GM19099 (cell line): Measurements from ENCODE around the gene XPNPEP2.

Experiments used
- POLR2A ChIP-seq: IDR thresholded peaks from 3 replicates; pipeline ENCODE4 v1.6.1; 2011; ENCODE audit warnings: low read depth; ENCODE audit not compliant: insufficient read length; ENCODE audit errors: extremely low read depth

The XPNPEP2 gene, protein sequence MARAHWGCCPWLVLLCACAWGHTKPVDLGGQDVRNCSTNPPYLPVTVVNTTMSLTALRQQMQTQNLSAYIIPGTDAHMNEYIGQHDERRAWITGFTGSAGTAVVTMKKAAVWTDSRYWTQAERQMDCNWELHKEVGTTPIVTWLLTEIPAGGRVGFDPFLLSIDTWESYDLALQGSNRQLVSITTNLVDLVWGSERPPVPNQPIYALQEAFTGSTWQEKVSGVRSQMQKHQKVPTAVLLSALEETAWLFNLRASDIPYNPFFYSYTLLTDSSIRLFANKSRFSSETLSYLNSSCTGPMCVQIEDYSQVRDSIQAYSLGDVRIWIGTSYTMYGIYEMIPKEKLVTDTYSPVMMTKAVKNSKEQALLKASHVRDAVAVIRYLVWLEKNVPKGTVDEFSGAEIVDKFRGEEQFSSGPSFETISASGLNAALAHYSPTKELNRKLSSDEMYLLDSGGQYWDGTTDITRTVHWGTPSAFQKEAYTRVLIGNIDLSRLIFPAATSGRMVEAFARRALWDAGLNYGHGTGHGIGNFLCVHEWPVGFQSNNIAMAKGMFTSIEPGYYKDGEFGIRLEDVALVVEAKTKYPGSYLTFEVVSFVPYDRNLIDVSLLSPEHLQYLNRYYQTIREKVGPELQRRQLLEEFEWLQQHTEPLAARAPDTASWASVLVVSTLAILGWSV

DNA sequence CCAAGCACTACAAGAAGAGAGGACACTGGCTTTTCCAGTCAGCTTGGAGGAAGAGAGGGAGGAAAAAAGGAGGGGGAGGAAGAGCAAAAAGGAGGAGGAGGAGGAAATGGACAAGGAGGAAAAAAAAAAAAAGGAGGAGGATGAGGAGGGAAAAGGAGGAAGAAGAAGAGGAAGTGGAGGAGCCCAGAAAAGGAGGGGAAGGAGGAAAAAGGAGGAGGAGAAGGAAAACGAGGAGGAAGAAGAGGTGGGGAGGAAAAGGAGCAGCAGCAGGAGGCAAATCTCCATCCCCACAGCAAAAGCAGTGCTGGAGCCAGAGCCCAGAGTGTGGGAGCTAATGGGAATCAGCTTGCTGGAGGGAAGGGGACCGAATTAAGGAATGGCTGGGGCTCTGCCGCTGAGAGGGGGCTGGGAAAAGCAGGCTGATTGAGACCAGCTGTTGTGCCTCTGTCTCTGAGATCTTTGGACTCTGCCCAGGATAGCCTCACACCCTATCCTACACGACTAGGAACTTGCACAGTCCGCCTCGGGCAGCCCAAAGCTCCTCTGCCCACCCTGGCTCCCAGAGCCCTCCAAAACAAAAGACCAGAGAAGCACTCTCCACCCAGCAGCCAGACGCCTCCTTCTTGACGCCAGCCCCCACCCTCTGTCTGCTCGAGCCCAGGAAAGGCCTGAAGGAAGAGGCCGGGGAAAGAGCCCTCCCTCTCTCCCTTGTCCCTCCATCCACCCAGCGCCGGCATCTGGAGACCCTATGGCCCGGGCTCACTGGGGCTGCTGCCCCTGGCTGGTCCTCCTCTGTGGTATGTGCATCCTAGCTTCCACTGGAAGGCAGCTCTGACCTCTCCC, at the start of gene XPNPEP2:
Gene XPNPEP2 (plus strand): TSS at position 514 of the 843 bp plus-strand sequence. CDS start 235 bp downstream, at position 749.
- TF ChIP-seq POLR2A = no peak

DNA sequence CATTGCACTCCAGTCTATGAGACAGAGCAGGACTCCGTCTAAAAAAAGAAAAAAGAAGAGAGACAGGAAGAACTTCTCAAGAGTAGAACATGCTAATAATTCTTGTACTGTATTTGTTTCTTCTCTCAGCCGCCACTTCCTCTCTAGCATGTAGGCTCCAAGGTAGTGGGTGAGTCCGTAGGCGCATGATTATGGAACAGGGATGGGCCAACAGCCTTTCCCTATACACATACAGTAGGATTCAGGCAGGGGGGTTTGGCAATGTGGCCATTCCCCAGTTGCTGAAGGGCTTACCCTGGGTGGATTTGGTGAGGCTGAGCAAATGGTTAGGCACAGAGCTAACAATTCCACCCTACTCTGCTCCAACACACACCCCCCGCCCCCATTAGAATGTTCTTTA, 49.0 kb upstream of the XPNPEP2 start:
- no peak for TF ChIP-seq POLR2A

DNA sequence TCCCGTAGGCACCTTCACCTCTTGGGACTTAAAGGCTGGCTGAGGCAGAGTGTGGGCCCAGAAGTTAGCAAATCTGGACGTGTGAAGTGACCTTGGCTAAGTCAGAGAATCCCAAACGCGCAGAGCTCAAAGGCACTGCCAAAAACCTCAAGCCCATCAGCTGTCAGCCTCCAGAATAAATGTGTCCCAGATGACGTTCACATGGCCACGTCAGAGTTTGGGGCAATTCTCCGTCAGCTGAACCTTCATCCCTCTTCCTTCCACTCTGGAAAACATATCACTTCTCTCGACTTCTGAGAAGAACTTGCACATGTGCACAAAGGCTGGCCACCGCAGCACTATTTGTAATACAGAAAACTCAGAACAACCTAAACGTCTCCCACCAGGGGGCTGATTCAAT, 48.3 kb upstream of the XPNPEP2 start:
- no peak for TF ChIP-seq POLR2A

DNA sequence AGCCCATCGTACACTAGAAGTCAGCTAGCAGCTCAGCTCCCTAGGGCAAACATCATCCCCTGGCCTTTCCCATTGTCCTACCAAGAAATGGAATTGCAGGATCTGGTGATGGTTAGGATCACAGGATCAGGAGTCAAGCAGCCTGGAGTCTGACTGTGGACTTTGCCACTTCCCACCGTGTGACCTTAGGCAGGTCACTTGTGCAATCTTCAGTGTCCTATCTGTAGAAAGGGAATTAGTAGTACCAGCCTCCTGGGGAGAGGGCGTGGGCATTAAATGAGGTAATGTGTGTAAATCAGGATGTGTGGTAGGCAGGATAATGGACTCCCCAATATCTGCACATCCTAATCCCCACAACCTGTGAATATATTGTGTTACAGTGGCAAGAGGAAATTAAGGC, 45.4 kb upstream of the XPNPEP2 start:
- TF ChIP-seq POLR2A = no peak

DNA sequence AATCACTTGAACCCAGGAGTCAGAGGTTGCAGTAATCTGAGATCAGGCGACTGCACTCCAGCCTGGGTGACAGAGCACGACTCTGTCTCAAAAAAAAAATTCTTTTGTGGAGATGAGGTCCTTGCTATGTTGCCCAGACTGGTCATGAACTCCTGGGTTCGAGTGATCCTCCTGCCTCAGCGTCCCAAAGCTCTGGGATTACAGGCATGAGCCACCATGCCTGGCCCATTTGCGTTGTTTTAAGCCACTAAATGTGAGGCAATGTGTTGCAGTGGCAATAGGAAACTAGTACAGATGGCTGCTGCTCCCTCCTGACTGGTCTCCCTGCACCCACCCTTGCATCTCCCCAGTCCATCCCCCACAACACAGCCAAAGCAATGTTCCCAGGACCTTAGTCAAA, 44.0 kb upstream of the XPNPEP2 start:
- TF ChIP-seq POLR2A = no peak

DNA sequence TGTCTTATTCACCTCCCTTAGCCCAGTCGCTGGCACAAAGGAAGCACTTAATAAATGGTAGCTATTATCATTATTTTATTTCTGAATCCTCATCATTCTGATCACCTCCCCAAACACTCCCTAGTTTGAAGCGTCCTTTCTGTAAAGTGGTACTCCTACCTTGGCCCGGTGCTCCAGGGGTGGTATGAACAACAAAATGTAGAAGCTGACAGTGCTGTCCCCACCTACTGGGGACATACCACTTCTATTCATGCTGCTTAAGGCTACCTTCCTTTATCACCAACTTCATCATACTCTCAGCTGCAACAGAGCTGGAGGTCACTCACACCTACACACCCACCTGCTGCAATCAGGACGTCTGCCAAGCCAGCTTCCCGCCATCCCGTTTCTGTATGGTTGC, 43.2 kb upstream of the XPNPEP2 start:
- no peak for TF ChIP-seq POLR2A

DNA sequence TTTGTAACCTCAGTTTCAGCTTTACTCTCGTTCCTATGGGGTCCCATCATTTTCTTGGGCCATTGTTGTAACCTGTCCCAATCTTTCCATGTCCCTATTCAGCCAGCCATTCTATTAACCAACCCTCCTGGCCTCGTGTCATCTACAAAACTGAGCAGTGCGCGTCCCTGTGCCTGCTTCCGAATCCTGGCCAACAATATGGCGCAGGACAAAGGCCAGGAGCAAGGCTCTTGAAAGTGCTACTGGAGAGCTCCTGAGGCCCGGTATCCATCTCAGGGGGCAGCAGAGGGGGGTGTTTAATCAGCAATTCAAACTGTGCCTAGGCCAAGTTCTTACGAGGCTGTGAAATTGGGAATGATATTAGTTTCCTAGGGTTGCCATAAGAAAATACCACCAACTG, 42.8 kb upstream of the XPNPEP2 start:
- no peak for TF ChIP-seq POLR2A

DNA sequence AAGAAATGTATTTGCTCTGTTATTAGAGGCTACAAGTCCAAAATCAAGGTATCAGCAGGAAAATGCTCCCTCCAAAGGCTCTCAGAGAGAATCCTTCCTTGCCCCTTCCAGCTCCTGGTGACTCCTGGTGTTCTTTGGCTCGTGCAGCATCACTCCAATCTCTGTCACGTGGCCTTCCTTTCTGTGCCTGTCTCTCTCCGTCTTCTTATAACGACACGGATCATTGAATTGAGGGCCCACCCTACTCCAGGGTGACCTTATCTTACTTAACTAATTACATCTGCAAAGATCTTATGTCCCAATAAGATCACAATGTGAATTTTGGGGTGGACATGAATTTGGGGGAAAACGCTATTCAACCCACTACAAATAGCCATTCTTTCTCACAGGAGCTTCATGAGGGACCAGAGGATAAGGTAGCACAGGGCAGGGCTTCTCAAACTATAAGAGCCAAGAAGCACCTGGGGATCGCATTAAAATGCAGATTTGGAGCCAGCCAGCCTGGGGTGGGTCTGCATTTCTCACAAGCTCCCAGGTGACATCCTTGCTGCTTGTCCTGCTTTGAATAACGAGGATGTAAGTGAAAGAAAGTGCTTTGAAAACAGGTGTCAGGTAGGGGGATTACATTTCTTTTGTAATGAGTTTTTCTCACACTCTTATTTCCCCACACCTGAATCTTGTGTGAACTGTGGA, 42.2 kb upstream of the XPNPEP2 start:
- no peak for TF ChIP-seq POLR2A

DNA sequence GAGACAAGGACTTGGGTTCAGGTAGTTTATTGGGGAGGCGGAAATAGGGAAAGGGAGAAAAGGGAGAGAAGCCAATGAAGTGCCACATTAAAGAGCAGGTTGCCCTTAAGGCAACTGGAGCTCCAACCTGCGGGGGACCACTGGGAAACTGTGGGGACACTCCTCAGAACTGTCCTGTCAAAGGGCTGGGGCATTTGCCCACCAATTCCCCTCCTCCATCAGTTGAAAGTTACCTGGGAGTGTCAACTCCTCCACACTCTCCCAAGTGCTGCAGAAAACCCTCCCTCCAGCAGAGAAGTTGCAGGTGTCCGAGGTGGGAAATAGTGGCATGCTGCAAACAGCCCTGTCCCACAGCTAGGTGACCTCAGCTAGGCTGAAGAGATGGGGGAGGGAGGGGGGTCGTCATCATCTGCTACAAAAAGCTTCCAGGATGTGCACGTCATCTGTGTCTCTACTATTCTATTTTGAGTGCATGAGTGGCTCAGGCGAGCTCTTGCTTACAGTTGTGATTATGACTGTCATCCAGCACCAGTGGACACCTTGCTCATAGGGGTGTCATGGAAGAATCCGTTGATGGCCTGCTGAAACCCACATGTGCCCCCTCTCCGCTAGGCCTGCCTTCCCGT, 41.5 kb upstream of the XPNPEP2 start:
- TF ChIP-seq POLR2A = no peak

DNA sequence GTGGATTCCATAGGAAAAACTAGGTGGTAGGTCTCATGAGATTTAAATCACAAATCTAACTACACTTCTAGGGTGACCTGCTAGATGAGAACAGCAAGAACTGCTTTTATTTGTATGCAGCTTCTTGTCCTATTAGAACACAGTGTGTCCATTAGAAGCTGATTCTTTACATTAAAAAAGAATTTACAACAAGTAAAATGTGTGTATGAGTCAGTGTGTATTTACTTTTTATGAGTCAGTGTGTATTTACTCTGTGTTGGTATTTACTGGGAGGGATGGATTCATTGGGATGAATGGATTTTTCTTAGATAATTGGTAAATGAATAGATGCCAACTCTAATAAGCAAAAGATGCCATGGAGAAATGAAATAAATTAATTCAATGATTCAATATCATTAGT, 40.6 kb upstream of the XPNPEP2 start:
- TF ChIP-seq POLR2A = no peak

DNA sequence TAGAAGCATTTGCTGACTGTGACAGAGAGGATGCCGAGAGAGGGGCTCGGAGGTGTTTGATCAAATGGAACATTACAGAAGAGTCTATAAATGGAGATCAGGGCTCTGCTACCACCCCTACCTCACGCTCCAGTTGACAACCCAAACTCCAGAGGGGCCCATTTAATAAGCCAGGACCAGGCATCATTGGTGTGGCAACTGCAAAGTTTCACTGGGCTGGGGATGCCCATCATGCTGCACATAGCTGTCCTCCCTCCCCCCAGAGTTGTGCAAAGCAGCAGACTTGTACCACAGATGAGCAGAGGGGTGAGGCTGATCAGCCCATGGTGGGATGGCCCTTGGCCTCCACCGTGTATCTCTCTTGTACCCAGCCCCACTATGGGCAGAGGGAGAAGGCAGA, 38.2 kb upstream of the XPNPEP2 start:
- TF ChIP-seq POLR2A = no peak

DNA sequence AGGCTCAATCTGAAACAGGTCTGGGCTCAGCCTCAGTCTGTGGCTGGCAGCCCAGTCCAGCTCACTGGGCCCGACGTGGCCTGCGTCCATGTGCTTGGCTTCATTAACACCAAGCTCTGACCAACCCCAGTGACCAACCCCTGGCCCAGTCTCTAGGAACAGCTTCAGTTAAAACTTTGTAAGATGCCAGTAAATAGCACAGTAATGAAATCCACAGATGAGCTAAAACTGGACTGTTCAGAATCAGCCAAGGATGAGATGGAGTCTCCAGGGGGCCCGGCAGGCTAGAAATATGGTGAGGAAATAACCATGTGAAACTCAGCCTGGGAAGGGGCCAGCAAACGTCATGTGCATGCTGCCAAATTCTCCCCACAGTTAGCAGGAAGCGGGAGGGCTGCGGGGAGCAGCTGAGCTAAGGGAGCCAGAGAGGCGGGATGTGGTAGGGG, 37.1 kb upstream of the XPNPEP2 start:
- no peak for TF ChIP-seq POLR2A

DNA sequence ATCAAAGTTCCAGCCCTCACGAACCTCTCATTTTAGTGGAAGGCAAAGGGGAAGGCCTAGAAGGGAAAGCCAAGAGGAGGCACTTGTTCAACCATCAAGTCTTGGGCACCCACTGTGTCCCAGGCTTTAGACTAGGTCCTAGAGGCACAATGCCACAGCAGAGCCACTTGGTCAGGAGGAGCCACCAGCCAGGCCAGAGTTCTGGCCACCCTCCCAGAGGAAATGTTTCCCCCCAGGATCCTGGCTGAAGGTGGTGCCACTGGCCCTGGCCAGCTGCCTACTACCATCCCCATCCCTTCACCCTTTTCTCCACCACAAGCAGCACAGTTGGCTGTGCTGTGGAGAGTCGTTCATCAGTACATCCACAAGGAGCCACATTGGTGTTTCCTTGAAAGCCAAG, 34.3 kb upstream of the XPNPEP2 start:
- no peak for TF ChIP-seq POLR2A

DNA sequence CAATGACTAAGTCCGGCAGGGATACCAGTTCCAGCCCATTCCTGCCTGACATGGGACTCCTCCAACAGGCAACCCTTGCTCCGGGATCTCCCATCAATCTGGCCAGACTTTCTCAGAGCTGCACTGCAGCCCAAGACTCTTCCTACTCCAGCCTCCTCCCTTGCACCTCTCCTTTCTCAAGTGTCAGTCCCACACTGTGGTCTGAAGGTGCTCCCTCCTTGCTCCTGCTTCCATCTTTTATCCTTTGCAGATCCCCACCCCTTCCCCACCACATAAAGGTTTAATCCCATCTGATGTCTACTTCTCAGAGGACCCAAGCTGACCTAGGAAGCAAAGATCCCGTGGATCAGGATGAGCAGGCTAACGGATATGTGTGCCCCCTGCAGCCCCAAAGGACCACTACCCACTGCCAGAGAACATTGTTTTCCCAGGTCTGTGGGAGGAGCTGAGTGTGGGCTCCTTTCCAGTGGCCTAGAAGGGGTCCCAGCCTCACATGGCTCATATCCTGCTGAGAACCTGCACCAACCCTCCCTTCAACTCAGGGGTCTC, 33.3 kb upstream of the XPNPEP2 start:
- no peak for TF ChIP-seq POLR2A

DNA sequence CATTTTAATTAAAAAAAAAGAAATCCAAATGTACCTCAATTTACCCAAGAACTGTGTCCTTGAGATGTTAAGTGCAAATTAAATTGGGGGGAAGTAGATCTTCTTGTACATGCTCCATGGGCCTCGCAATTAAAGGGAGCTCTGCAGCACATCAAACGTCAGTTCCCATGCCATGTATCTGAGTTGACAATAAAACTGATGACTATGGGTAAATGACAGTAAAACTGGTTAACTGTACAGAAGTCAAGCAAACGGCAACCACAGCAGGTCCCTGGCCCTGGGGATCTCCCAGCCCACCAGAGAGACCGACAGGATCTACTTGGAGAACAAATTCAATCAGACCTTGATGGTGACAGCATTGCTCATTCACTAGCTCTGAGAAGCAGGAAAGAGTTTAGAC, 32.8 kb upstream of the XPNPEP2 start:
- TF ChIP-seq POLR2A = no peak
